Neural cell (in vitro differentiated cells): ENCODE measurements around the gene SIN3A.

Experiments used
- CTCF ChIP-seq: fragments of 450-650 bp; IDR thresholded peaks from 2 replicates; pipeline ENCODE4 v1.5.1; 2014; ENCODE audit warnings: antibody characterized with exemption, mild to moderate bottlenecking, moderate library complexity; ENCODE audit not compliant: poor library complexity, severe bottlenecking
- EZH2 ChIP-seq: fragments of 200-600, 300-800 bp; shearing (Covaris generic), sonication (generic); IDR thresholded peaks from 2 replicates; pipeline ENCODE4 v1.6.1; 2014; ENCODE audit warnings: antibody characterized with exemption, low read length, borderline replicate concordance, mild to moderate bottlenecking; ENCODE audit not compliant: insufficient read depth, poor library complexity, severe bottlenecking
- POLR2AphosphoS5 ChIP-seq: IDR thresholded peaks from 2 replicates; pipeline ENCODE4 v1.6.1; 2012
- REST ChIP-seq: IDR thresholded peaks from 2 replicates; pipeline ENCODE4 v1.6.1; 2012; ENCODE audit warnings: borderline replicate concordance
- TAF1 ChIP-seq: IDR thresholded peaks from 2 replicates; pipeline ENCODE4 v1.6.1; 2012; ENCODE audit warnings: low read depth

- no peak for TF ChIP-seq CTCF
- no peak for TF ChIP-seq POLR2AphosphoS5
- no peak for TF ChIP-seq TAF1
- no peak for TF ChIP-seq EZH2
- TF ChIP-seq REST: no peak
Measured at GRCh38 chr15:75346796-75347221, 104.7 kb downstream of the SIN3A start, which contains the start of gene NEIL1.
